ENCODE results near the gene FXYD1.
A peak's percentile ranks its signal among the peaks of the same experiment; 100 is the strongest.
"Not testable (repeated sequence)": the region's sequence is repeated elsewhere in the genome, so short reads cannot be mapped to it uniquely, and the experiment has no call there.

FXYD1 gene

GRCh38 chr19:35151273-35152065 lies 12.8 kb downstream of the FXYD1 start:
- TF ChIP-seq POLR2A (IDR thresholded peaks at IDR 0.05; ENCODE audit: low read depth, low read length), result no peak; the same call in 1 of the 2 replicates
- DNase-seq (ENCODE audit: insufficient read length, low spot score) (no peak), FAIRE-seq (no peak)

DNA sequence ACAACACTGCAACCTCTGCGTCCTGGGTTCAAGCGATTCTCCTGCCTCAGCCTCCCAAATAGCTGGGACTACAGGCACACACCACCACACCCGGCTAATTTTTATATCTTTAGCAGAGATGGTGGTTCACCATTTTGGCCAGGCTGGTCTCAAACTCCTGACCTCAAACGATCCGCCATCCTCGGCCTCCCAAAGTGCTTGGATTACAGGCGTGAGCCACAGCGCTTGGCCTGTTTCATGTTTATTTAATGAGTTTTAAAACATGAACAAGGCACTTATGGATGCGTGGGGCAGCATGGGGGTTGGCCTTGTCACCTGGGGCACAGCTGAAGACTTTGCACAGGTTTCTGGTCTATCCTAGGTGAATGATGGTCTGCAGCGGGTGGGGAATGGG lies 14.5 kb downstream of the FXYD1 start:
- DNase-seq (ENCODE audit: insufficient read length, low spot score); FAIRE-seq: not testable (repeated sequence)

GRCh38 chr19:35153701-35154524 lies 15.3 kb downstream of the FXYD1 start:
- TF ChIP-seq POLR2A (IDR thresholded peaks at IDR 0.05; ENCODE audit: low read depth, low read length), result no peak
- DNase-seq (ENCODE audit: insufficient read length, low spot score), result no peak
- FAIRE-seq, result no peak

GRCh38 chr19:35154525-35155406 lies 16.1 kb downstream of the FXYD1 start, which contains the start of gene FXYD5:
TSS of gene FXYD5 (plus strand) at chr19:35154735. CDS start at chr19:35155551, 816 bp downstream.
- TF ChIP-seq POLR2A (IDR thresholded peaks at IDR 0.05; ENCODE audit: low read depth, low read length), result peak; percentile 67
- peak; percentile 95 for DNase-seq (ENCODE audit: insufficient read length, low spot score)
- no peak for FAIRE-seq

DNA sequence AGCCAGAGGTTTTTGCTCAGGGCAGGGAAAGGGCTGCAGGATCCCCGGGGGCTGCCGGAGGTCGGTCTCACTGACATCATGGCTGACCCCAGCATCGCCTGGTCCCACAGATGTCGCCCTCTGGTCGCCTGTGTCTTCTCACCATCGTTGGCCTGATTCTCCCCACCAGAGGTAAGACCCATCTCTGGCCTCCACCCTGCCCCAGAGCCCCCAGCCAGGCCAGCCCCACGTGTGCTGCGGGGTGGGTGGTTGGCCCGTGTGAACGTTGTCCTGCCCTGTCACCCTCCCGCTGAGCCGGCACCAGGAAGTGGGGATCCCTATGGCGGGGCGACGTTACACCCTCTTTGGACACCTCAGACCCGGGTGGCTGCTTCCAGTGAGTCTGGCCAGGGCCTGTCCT lies 16.8 kb downstream of the FXYD1 start:
- FAIRE-seq (no peak), DNase-seq (ENCODE audit: insufficient read length, low spot score) (no peak)
- TF ChIP-seq POLR2A (IDR thresholded peaks at IDR 0.05; ENCODE audit: low read depth, low read length), result 0 out of 2 replicates have a peak, but pooled peaks have one; percentile 6

GRCh38 chr19:35155981-35156672 lies 17.5 kb downstream of the FXYD1 start:
- no peak for TF ChIP-seq POLR2A (IDR thresholded peaks at IDR 0.05; ENCODE audit: low read depth, low read length)
- no peak for DNase-seq (ENCODE audit: insufficient read length, low spot score)
- FAIRE-seq, result no peak

DNA sequence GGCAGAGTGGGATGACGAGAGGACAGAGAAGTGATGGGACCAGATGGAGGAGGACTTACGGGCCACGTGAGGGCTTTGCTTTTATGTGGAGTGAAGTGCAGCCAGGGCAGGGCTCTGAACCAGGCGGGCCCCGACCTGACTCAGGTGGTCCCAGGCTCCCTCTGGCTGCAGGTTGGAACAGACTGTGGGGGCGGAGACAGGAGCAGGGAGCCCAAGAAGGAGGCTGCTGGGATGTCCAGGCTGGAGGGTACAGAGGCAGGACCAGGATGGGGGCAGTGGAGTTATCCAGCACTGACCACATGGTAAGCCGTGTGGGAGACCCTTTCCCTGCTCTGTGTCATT lies 18.0 kb downstream of the FXYD1 start:
- FAIRE-seq (no peak), DNase-seq (ENCODE audit: insufficient read length, low spot score) (no peak)
- TF ChIP-seq POLR2A (IDR thresholded peaks at IDR 0.05; ENCODE audit: low read depth, low read length), result no peak

DNA sequence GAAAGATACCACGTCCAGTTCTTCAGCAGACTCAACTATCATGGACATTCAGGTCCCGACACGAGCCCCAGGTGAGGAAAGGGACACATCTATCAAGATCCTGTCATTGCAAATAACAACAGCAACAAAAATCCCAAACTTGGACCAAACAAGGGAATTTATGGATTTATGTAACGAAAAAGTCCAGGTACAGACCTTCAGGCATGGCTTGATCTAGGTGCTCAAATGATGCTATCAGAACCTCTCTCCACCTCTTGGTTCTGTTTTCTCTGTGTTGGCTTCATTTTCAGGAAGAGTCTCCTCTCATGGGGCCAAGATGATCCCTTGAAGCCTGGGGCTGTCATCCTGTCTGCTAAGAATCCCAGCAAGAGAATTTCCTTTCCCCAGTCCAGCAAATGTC lies 18.8 kb downstream of the FXYD1 start:
- no peak for TF ChIP-seq POLR2A (IDR thresholded peaks at IDR 0.05; ENCODE audit: low read depth, low read length)
- no peak for FAIRE-seq
- no peak for DNase-seq (ENCODE audit: insufficient read length, low spot score)

- DNase-seq (ENCODE audit: insufficient read length, low spot score) (no peak), FAIRE-seq (no peak)
- no peak for TF ChIP-seq POLR2A (IDR thresholded peaks at IDR 0.05; ENCODE audit: low read depth, low read length)
Measured at GRCh38 chr19:35159606-35160005, 21.0 kb downstream of the FXYD1 start.

DNA sequence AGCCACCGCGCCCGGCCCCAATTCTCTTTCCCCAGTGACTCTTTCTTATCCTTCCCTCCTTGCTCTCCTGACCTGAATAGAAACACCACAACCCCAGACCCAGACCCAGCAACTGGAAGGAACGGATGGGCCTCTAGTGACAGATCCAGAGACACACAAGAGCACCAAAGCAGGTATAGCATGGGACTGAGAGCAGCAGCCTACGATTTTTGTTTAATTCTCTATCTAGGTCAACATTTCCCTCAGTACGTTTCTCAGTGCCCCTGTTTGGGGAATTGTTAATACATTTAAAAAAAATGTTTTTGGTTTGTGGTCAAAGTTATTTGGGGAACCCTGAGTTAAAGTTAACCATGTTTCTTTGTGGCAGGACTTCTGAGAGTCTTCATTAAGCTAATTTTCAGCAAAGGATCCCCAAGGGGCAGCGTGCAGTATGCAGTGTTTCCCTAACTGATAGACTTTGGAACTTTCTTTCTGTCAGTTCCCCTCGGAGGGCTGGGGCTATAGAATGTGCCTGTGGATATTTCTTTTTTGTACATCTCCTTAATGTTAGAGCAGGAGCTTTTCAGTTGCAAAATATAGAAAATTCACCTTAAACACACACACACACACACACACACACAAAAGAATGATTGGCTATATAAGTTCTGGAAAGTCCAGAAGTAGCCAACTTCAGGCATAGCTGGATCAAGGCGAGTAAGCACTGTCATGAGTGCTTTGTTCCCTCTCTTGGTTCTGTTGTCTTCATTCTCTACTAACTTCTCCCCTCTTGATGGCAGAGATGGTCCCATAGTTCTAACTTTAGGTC lies 22.2 kb downstream of the FXYD1 start:
- no peak for TF ChIP-seq POLR2A (IDR thresholded peaks at IDR 0.05; ENCODE audit: low read depth, low read length)
- FAIRE-seq (no peak), DNase-seq (ENCODE audit: insufficient read length, low spot score) (no peak)

- no peak for TF ChIP-seq POLR2A (IDR thresholded peaks at IDR 0.05; ENCODE audit: low read depth, low read length)
- no peak for DNase-seq (ENCODE audit: insufficient read length, low spot score)
- no peak for FAIRE-seq
Measured at GRCh38 chr19:35161434-35161743, 22.8 kb downstream of the FXYD1 start.

GRCh38 chr19:35162471-35163326 lies 24.1 kb downstream of the FXYD1 start:
- no peak for TF ChIP-seq POLR2A (IDR thresholded peaks at IDR 0.05; ENCODE audit: low read depth, low read length)
- DNase-seq (ENCODE audit: insufficient read length, low spot score) (no peak), FAIRE-seq (no peak)

Data from H54 (cell line).